ENCODE results near the gene BHLHE23.

Gene BHLHE23

DNA sequence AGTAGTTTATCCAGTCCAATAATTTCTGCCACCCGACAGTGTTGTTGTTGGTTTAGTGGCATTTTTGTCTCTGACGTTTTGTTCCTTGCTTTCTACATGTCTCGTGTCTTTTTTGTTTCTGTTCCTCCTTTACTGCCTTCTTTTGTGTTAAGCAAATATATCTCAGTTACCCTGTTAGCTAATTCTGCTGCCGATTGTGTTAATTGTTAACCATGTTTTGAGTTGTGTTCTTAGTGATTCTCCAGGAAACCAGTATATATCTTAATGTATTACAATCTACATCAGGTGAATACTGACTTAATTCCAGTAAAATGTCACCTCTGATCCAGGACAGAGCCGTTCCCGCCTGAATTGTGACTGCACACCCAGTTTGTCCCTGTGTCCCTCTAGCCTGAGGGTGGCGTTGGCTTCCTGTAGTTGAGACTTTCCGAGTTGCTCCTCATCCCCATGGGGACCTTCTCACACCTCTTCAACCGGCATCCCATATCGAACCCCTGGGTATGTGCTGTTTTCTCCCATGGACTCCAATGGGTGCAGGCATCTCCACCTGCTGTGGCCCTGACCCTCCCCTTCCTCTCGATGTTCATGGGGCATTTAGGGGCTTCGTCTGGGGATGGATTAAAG, 35.8 kb upstream of the BHLHE23 start:
- no peak for ATAC-seq
- TF ChIP-seq ZFP3 (CRISPR knock-in tag; IDR thresholded peaks at IDR 0.05) (no peak), ISL1 (CRISPR knock-in tag; IDR thresholded peaks at IDR 0.05) (no peak), BACH2 (CRISPR knock-in tag; IDR thresholded peaks at IDR 0.05; ENCODE audit: borderline replicate concordance) (no peak)

DNA sequence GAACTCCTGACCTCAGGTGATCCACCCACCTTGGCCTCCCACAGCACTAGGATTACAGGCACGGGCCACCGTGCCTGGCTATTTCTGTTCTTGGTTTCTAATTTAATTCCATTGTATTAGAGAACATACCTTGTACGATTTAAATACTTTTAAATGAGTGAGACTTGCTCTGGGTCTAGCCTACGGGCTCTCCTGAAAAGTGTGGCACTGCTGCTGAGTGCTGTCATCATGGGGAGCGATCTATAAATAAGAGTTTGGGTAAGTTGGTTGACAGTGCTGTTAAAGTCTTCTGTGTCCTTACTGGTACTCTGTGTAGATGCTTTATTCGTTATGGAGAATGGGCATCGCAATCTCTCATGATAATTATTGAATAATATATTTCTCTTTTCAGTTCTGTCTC, 35.0 kb upstream of the BHLHE23 start:
- TF ChIP-seq ZFP3 (CRISPR knock-in tag; IDR thresholded peaks at IDR 0.05), result no peak
- no peak for TF ChIP-seq OSR1 (CRISPR knock-in tag; IDR thresholded peaks at IDR 0.05)
- no peak for TF ChIP-seq ZNF8 (CRISPR knock-in tag; IDR thresholded peaks at IDR 0.05)
- no peak for TF ChIP-seq TCF4 (CRISPR knock-in tag; IDR thresholded peaks at IDR 0.05; ENCODE audit: borderline replicate concordance)
- TF ChIP-seq, protein P1, sequence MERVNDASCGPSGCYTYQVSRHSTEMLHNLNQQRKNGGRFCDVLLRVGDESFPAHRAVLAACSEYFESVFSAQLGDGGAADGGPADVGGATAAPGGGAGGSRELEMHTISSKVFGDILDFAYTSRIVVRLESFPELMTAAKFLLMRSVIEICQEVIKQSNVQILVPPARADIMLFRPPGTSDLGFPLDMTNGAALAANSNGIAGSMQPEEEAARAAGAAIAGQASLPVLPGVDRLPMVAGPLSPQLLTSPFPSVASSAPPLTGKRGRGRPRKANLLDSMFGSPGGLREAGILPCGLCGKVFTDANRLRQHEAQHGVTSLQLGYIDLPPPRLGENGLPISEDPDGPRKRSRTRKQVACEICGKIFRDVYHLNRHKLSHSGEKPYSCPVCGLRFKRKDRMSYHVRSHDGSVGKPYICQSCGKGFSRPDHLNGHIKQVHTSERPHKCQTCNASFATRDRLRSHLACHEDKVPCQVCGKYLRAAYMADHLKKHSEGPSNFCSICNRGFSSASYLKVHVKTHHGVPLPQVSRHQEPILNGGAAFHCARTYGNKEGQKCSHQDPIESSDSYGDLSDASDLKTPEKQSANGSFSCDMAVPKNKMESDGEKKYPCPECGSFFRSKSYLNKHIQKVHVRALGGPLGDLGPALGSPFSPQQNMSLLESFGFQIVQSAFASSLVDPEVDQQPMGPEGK (CRISPR knock-in tag; IDR thresholded peaks at IDR 0.05; ENCODE audit: borderline replicate concordance), result no peak
- TF ChIP-seq ZNF70 (CRISPR knock-in tag; IDR thresholded peaks at IDR 0.05), result no peak
- TF ChIP-seq, protein P2, sequence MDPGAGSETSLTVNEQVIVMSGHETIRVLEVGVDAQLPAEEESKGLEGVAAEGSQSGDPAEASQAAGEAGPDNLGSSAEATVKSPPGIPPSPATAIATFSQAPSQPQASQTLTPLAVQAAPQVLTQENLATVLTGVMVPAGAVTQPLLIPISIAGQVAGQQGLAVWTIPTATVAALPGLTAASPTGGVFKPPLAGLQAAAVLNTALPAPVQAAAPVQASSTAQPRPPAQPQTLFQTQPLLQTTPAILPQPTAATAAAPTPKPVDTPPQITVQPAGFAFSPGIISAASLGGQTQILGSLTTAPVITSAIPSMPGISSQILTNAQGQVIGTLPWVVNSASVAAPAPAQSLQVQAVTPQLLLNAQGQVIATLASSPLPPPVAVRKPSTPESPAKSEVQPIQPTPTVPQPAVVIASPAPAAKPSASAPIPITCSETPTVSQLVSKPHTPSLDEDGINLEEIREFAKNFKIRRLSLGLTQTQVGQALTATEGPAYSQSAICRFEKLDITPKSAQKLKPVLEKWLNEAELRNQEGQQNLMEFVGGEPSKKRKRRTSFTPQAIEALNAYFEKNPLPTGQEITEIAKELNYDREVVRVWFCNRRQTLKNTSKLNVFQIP (CRISPR knock-in tag; IDR thresholded peaks at IDR 0.05; ENCODE audit: borderline replicate concordance, low read depth), result no peak
- no peak for TF ChIP-seq GLIS3 (CRISPR knock-in tag; IDR thresholded peaks at IDR 0.05)
- TF ChIP-seq RARB (CRISPR knock-in tag; IDR thresholded peaks at IDR 0.05), result no peak
- TF ChIP-seq, protein P3, sequence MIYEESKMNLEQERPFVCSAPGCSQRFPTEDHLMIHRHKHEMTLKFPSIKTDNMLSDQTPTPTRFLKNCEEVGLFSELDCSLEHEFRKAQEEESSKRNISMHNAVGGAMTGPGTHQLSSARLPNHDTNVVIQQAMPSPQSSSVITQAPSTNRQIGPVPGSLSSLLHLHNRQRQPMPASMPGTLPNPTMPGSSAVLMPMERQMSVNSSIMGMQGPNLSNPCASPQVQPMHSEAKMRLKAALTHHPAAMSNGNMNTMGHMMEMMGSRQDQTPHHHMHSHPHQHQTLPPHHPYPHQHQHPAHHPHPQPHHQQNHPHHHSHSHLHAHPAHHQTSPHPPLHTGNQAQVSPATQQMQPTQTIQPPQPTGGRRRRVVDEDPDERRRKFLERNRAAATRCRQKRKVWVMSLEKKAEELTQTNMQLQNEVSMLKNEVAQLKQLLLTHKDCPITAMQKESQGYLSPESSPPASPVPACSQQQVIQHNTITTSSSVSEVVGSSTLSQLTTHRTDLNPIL (CRISPR knock-in tag; IDR thresholded peaks at IDR 0.05; ENCODE audit: low read depth), result no peak

DNA sequence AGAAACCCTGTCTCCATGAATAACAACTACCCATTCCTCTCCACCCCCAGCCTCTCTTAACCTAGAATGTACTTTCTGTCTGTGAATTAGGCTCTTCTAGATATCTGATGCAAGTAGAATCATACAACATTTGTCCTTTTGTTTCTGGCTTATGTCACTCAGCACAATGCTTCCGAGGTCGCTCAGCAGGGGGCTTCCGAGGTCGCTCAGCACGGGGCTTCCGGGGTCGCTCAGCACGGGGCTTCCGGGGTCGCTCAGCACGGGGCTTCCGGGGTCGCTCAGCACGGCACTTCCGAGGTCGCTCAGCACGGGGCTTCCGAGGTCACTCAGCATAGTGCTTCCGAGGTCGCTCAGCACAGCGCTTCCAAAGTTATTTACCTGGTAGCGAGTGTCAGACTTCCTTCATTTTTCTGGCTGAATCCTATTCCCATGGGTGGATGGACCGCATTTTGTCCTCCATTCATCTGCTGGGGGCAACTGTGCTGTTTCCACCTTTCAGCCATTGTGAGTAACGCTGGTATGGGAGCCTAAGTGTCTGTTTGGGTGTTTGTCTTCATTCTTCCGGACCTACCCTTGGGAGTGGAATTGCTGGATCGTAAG, 31.0 kb upstream of the BHLHE23 start:
- TF ChIP-seq ISL1 (CRISPR knock-in tag; IDR thresholded peaks at IDR 0.05) (no peak), ZNF70 (CRISPR knock-in tag; IDR thresholded peaks at IDR 0.05) (no peak), ZFP30 (CRISPR knock-in tag; IDR thresholded peaks at IDR 0.05) (no peak), SNAI2 (CRISPR knock-in tag; IDR thresholded peaks at IDR 0.05) (no peak), TCF4 (CRISPR knock-in tag; IDR thresholded peaks at IDR 0.05; ENCODE audit: borderline replicate concordance) (no peak), TOX (CRISPR knock-in tag; IDR thresholded peaks at IDR 0.05; ENCODE audit: borderline replicate concordance) (no peak), PPARA (CRISPR knock-in tag; IDR thresholded peaks at IDR 0.05; ENCODE audit: borderline replicate concordance) (no peak), ZC3H10 (CRISPR knock-in tag; IDR thresholded peaks at IDR 0.05) (no peak), ZNF8 (CRISPR knock-in tag; IDR thresholded peaks at IDR 0.05) (no peak), ESRRG (CRISPR knock-in tag; IDR thresholded peaks at IDR 0.05) (no peak), ZFP3 (CRISPR knock-in tag; IDR thresholded peaks at IDR 0.05) (no peak), ZNF565 (CRISPR knock-in tag; conservative IDR thresholded peaks at IDR 0.05; ENCODE audit: low read depth) (no peak)
- TF ChIP-seq, protein P4, sequence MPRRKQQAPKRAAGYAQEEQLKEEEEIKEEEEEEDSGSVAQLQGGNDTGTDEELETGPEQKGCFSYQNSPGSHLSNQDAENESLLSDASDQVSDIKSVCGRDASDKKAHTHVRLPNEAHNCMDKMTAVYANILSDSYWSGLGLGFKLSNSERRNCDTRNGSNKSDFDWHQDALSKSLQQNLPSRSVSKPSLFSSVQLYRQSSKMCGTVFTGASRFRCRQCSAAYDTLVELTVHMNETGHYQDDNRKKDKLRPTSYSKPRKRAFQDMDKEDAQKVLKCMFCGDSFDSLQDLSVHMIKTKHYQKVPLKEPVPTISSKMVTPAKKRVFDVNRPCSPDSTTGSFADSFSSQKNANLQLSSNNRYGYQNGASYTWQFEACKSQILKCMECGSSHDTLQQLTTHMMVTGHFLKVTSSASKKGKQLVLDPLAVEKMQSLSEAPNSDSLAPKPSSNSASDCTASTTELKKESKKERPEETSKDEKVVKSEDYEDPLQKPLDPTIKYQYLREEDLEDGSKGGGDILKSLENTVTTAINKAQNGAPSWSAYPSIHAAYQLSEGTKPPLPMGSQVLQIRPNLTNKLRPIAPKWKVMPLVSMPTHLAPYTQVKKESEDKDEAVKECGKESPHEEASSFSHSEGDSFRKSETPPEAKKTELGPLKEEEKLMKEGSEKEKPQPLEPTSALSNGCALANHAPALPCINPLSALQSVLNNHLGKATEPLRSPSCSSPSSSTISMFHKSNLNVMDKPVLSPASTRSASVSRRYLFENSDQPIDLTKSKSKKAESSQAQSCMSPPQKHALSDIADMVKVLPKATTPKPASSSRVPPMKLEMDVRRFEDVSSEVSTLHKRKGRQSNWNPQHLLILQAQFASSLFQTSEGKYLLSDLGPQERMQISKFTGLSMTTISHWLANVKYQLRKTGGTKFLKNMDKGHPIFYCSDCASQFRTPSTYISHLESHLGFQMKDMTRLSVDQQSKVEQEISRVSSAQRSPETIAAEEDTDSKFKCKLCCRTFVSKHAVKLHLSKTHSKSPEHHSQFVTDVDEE (CRISPR knock-in tag; IDR thresholded peaks at IDR 0.05), result no peak
- TF ChIP-seq, protein P5, sequence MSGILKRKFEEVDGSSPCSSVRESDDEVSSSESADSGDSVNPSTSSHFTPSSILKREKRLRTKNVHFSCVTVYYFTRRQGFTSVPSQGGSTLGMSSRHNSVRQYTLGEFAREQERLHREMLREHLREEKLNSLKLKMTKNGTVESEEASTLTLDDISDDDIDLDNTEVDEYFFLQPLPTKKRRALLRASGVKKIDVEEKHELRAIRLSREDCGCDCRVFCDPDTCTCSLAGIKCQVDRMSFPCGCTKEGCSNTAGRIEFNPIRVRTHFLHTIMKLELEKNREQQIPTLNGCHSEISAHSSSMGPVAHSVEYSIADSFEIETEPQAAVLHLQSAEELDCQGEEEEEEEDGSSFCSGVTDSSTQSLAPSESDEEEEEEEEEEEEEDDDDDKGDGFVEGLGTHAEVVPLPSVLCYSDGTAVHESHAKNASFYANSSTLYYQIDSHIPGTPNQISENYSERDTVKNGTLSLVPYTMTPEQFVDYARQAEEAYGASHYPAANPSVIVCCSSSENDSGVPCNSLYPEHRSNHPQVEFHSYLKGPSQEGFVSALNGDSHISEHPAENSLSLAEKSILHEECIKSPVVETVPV (CRISPR knock-in tag; IDR thresholded peaks at IDR 0.05), result no peak
- TF ChIP-seq, protein P3 (CRISPR knock-in tag; IDR thresholded peaks at IDR 0.05; ENCODE audit: low read depth), result no peak
- TF ChIP-seq, protein P2 (CRISPR knock-in tag; IDR thresholded peaks at IDR 0.05; ENCODE audit: borderline replicate concordance, low read depth), result no peak
- ATAC-seq, result no peak

More for the DNA sequence above, 35.0 kb upstream of the BHLHE23 start:
- no peak for ATAC-seq
